Measurements from ENCODE around the gene GULP1. TPM values are rescaled to one million over a fixed set of nuclear protein-coding genes. Genes with fewer than 3 reads are reported as not detected.

GULP1 gene
- total and polyA plus RNA-seq, 2 experiments from 2014 or later: 94.6 to 181 TPM

DNA sequence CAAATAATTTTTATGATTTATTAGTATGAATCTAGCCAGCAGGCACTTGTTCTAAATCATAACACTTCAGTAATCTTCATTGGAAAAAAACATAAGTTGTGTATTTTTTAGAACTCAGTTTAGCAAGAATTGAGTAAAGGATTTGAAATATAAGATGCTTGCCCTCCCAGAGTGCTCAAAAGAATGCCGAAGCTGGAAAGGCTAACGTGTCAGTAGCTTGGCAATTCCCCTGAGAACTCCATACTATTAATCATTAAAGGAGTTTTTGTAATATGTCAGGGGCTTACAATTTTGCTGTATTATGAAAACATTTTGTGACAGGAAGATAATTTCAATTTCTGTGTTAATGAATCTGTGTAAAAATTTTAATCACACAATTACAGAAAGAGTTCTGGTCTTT lies 122.7 kb downstream of the GULP1 start:
- no peaks in the 10 kb centered on the region for H3K27me3 Mint-ChIP-seq (ENCODE audit: insufficient read depth, low read depth, poor library complexity)
- Histone ChIP-seq H3K27ac (ENCODE audit: low read depth) (no peak overlapping the region), H3K27me3 (ENCODE audit: insufficient read depth) (no peaks in the 10 kb centered on the region), H4K20me1 (replicated peaks; ENCODE audit: insufficient read depth) (0 out of 2 replicates have a peak, but pooled peaks cover 9% of the 10 kb centered on the region), H3K4me1 (ENCODE audit: insufficient read depth) (peaks cover 15% of the 10 kb centered on the region), H3K4me3 (no peak overlapping the region), H3K79me2 (replicated peaks; ENCODE audit: insufficient read depth) (peaks cover 87% of the 10 kb centered on the region), H3K36me3 (ENCODE audit: insufficient read depth) (0 out of 2 replicates have a peak, but pooled peaks cover 5% of the 10 kb centered on the region), H2AFZ (no peak overlapping the region), H3K4me2 (no peak overlapping the region), H3K9me2 (ENCODE audit: insufficient read depth) (no peaks in the 10 kb centered on the region), H3F3A (replicated peaks; ENCODE audit: low read depth) (no peaks in the 10 kb centered on the region)
- no peak for TF ChIP-seq STAT1 (IDR thresholded peaks at IDR 0.05; ENCODE audit: unreplicated experiment)
- TF ChIP-seq CREB1 (CRISPR knock-in tag; IDR thresholded peaks at IDR 0.05; ENCODE audit: low read depth): no peak
- TF ChIP-seq CTCF (conservative IDR thresholded peaks at IDR 0.05; ENCODE audit: low read depth in 2 of 2): no peak
- no peak for TF ChIP-seq NANOG (IDR thresholded peaks at IDR 0.05; ENCODE audit: borderline replicate concordance)
- TF ChIP-seq, protein P1, sequence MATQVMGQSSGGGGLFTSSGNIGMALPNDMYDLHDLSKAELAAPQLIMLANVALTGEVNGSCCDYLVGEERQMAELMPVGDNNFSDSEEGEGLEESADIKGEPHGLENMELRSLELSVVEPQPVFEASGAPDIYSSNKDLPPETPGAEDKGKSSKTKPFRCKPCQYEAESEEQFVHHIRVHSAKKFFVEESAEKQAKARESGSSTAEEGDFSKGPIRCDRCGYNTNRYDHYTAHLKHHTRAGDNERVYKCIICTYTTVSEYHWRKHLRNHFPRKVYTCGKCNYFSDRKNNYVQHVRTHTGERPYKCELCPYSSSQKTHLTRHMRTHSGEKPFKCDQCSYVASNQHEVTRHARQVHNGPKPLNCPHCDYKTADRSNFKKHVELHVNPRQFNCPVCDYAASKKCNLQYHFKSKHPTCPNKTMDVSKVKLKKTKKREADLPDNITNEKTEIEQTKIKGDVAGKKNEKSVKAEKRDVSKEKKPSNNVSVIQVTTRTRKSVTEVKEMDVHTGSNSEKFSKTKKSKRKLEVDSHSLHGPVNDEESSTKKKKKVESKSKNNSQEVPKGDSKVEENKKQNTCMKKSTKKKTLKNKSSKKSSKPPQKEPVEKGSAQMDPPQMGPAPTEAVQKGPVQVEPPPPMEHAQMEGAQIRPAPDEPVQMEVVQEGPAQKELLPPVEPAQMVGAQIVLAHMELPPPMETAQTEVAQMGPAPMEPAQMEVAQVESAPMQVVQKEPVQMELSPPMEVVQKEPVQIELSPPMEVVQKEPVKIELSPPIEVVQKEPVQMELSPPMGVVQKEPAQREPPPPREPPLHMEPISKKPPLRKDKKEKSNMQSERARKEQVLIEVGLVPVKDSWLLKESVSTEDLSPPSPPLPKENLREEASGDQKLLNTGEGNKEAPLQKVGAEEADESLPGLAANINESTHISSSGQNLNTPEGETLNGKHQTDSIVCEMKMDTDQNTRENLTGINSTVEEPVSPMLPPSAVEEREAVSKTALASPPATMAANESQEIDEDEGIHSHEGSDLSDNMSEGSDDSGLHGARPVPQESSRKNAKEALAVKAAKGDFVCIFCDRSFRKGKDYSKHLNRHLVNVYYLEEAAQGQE (IDR thresholded peaks at IDR 0.05; ENCODE audit: unreplicated experiment): no peak
- no peak for TF ChIP-seq JUNB (IDR thresholded peaks at IDR 0.05; ENCODE audit: unreplicated experiment)
- TF ChIP-seq ZNF114 (CRISPR knock-in tag; IDR thresholded peaks at IDR 0.05): no peak
- TF ChIP-seq, protein P2, sequence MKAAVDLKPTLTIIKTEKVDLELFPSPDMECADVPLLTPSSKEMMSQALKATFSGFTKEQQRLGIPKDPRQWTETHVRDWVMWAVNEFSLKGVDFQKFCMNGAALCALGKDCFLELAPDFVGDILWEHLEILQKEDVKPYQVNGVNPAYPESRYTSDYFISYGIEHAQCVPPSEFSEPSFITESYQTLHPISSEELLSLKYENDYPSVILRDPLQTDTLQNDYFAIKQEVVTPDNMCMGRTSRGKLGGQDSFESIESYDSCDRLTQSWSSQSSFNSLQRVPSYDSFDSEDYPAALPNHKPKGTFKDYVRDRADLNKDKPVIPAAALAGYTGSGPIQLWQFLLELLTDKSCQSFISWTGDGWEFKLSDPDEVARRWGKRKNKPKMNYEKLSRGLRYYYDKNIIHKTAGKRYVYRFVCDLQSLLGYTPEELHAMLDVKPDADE (IDR thresholded peaks at IDR 0.05): no peak
- TF ChIP-seq EZH2phosphoT487 (IDR thresholded peaks at IDR 0.05; ENCODE audit: unreplicated experiment): no peak
- TF ChIP-seq EZH2 (IDR thresholded peaks at IDR 0.05; ENCODE audit: low read depth, unreplicated experiment): no peak
- no peak for TF ChIP-seq POLR2AphosphoS5 (IDR thresholded peaks at IDR 0.05; ENCODE audit: low read depth)
- TF ChIP-seq ZNF462 (CRISPR knock-in tag; IDR thresholded peaks at IDR 0.05): no peak
- TF ChIP-seq ZNF331 (CRISPR knock-in tag; IDR thresholded peaks at IDR 0.05; ENCODE audit: low read depth): no peak
- peaks cover 48% of the 10 kb centered on the region for H3K36me3 Mint-ChIP-seq (ENCODE audit: low read depth)
- no peak overlapping the region; the same call in 1 of the 2 replicates for H3K27ac Mint-ChIP-seq
- H3K4me1 Mint-ChIP-seq: peaks cover 33% of the 10 kb centered on the region
- H3K9me3 Mint-ChIP-seq: peaks cover 11% of the 10 kb centered on the region
- no peak for DNase-seq (ENCODE audit: low spot score)
- H3K4me3 Mint-ChIP-seq: no peak overlapping the region
- no peak for ATAC-seq

Data from GM23338 (cell line).